LHCN-M2 (cell line): Measurements from ENCODE around the gene ZNF653. TPM values are rescaled to one million over a fixed set of nuclear protein-coding genes. Genes with fewer than 3 reads are reported as not detected.
A peak's percentile ranks its signal among the peaks of the same experiment; 100 is the strongest.
"Not testable (repeated sequence)": the region's sequence is repeated elsewhere in the genome, so short reads cannot be mapped to it uniquely, and the experiment has no call there.

ENCODE experiments used
- DNase-seq: peaks from one replicate; pipeline ENCODE4 v3.0.0-alpha.2; 2012; ENCODE audit warnings: low read depth
- total RNA-seq: library from RNA; depleted of rRNA; stranded (reverse); fragments of >200 nt; gene quantifications from 2 replicates; pipeline ENCODE4 v1.2.3, GENCODE V29; 2014

ZNF653 gene
- total RNA-seq, 1 experiment from 2014 or later, result 7.3 TPM

DNA sequence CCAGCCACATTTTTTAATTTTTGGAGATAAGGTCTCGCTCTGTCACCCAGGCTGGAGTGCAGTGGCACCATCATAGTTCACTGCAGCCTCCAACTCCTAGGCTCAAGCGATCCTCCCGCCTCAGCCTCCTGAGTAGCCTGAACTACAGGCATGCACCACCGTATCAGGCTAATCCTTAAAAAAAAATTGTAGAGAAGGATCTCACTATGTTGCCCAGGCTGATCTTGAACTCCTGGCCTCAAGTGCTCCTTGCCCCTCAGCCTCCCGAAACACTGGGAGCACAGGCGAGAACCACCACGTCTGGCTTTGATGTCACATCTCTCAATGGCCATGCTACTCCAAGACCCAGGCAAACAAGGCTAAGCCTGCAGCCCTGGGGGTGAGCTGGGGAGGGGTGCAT, 49.0 kb downstream of the ZNF653 start:
- no peak for DNase-seq

DNA sequence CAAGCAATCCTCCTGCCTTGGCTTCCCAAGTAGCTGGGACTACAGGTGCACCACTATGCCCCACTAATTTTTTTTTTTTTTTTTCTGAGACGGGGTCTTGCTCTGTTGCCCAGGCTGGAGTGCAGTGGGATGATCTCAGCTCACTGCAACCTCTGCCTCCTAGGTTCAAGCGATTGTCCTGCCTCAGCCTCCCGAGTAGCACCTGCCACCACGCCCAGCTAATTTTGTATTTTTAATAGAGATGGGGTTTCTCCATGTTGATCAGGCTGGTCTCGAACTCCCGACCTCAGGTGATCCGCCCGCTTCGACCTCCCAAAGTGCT, 50.4 kb downstream of the ZNF653 start:
- not testable (repeated sequence) for DNase-seq

DNA sequence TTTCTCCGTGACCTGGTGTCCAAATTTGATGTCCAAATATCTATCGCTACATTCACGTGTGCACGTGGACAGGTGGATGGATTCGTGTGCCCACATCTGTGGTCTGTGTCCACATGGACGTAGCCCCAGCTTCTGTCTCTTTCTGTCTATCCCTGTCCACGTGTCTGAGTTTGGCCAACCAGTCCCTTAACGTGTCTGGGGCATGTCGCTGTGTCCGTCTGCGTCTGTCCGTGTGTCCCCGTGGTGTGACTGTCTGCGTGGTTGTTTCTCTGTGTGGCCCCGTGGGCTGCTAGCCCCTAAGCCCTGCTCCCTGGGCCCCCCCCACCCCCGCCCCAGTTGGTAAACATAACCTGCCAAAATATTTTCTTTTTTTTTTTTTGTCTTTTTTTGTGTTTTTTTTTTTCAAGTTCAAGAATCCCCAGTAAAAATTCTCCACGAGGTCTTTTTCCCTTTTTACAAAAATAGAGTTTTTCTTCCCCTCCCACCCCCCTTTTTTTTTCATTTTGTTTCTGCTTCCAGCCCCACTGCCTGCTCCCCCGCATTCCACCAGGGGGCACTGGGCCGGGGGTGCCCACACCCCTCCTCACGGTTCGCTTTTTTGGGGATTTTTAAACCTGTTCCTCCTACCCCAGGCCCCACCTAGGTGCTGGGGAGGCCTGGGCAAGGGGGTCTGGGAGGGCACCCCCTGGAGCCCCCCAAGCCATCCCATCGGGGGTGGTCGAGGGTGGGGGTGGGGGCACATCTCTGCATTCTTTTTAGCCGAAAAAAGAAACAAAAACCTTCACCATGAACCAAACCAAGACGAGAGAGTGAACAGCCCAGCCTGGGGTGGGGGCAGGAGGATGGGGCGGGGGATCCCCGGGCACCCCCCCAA, 51.9 kb downstream of the ZNF653 start:
- DNase-seq, result no peak

DNA sequence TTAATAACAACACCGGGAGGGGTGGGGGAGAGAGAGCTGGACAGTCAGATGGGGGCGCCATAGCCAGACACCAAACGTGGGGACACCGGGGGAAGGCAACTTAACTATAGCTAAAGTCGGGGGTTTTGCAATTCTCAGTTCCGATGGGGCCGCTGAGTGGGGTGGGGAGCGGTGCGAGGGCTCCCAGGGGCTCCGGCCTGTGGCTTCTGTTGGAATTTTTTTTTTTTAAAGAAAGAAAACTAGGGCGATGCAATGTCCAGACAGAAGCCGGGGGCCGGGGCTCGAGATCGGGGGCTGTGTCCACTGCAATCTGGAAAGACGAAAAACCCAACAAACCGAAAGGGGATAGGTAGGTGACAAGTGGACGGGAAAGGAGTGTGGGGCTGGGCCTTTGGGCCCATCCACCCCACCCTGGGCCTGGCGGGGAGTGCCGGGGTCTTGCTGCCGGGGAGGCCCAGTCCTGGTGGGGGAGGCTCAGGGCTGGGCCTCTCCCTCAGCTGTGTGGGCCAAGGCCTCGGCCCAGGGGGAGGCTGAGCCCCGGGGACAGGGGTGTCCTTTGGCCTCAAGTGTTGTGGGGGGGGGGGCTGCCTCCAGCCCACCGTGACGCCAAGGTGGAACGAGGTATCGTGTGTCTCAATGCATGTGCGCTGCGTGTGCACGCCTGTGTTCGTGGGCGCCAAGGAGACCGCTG, 52.9 kb downstream of the ZNF653 start:
- DNase-seq, result no peak

DNA sequence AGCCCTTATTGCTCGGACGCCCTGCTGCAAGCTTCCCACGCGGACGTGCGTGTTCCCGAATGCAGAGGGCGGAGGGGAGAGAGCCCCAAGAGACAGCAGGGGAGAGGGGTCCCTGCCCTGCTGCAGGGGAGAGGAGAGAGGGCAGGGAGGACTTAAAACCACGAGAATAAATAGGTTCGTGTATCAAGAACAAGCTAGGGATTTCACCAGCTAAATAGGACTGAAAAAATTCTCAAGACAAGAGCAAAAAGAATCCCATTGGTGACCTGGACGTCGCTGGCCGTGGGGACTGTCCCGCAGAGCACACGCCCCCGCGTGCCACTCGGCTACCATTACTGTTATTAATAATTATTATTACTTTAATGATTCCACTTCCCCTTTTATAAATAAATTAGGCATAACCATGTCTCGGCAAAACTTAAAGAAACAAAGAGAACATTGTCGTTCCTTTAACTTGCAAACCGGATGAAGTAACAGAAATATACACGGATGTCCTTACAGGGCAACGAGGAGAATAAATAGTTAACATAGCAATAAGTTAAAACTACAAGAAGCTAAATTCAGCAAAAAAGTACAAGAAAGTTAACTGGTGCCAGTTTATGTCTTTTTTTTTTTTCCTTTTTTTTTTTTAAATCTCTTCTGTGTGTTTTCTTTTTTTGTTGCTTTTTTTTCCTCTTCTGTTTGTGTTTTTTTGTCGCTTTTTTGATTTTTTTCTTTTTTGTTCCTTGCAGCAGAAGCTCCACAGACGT, 53.6 kb downstream of the ZNF653 start:
- no peak for DNase-seq

DNA sequence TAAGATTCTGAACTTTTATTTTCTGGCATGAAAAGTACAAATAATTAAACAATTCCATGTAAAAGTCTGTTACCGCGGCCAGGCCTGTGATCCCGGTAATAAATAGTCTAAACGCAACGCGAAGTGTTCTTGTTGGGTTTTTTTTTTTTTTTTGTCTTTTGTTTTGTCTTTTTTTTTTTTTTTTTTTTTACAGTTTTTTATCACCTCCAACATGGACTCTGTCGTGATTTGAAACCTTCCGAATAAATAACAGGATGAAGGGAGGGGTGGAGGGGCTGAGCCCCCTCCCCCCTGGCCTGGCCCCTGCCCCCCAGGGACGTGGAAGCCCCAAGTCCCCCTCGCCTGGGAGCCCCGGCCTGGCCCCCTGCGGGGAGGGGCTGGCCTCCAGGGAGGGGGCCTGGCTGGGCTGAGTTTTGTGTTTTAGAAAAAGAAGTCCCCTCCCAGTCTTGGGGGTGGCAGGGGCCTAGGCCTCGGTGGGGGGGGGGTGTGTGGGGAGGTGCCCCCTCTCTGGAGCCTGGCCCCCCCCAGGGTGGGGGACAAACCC, 54.2 kb downstream of the ZNF653 start:
- DNase-seq, result no peak

DNA sequence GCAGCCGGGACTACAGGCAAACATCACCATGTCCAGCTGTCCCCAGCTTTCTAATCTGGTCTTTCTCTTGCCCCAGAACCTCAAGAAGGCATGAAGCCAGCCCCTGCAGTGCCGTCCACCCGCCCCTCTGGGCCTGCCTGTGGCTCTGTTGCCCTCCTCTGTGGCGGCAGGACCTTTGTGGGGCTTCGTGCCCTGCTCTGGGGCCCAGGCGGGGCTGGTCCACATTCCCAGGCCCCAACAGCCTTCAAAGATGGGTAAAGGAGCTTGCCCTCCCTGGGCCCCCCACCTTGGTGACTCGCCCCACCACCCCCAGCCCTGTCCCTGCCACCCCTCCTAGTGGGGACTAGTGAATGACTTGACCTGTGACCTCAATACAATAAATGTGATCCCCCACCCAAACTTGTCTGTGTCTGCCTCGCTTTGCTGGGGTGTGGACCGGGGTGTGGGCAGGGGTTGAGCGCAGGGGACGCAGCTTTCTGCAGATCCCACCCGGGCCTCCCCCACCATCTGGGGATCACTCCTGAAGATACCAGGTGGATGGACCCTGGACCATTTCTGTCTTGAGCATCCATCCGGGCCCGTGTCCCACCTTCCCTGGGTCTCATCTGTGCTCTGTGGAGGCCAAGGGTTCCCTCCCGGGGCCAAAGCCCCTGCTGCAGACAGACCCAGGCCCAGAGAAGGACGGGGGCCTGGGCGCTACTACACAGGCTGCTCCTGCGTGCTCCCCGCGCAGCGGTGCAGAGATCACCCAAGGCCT, 54.9 kb downstream of the ZNF653 start:
- DNase-seq, result no peak

DNA sequence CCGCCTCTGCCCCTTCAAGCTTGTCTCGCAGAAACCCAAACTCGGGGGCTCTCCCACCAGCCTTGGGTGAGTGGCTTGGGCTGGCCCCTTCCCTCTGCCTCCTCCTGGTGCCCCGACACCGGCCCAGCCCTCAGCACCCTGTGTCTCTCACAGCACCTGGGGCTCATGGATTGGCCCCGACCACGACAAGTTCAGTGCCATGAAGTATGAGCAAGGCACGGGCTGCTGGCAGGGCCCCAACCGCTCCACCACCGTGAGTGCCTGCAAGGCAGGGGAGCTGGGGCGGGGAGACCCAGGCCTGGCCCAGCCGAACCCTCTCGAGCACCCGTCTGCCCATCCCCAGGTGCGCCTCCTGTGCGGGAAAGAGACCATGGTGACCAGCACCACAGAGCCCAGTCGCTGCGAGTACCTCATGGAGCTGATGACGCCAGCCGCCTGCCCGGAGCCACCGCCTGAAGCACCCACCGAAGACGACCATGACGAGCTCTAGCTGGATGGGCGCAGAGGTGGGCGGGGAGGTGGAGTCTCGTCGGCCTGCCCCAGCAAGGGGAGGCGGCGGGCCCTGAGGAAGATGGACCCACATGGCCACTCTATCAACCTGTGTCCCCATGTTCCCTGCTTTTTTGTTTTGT, 56.6 kb downstream of the ZNF653 start:
- DNase-seq, result no peak

DNA sequence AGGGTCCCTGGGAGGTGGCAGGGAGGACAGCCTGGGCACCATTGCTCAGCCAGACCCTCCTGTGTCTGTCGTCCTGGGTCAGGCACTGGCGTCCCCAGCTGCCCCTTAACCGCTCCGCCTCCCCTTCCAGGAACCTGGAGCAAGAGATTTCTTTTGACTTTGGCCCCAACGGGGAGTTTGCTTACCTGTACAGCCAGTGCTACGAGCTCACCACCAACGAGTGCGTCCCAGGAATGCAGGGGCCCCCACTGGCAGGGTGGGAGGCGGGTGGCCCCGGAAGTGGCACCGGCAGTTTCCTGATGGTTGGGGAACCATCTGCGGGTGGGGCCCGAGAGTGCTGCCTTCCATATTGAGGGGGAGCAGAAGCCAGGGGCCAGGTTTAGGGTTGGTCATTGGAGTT, 57.2 kb downstream of the ZNF653 start:
- DNase-seq, result no peak

DNA sequence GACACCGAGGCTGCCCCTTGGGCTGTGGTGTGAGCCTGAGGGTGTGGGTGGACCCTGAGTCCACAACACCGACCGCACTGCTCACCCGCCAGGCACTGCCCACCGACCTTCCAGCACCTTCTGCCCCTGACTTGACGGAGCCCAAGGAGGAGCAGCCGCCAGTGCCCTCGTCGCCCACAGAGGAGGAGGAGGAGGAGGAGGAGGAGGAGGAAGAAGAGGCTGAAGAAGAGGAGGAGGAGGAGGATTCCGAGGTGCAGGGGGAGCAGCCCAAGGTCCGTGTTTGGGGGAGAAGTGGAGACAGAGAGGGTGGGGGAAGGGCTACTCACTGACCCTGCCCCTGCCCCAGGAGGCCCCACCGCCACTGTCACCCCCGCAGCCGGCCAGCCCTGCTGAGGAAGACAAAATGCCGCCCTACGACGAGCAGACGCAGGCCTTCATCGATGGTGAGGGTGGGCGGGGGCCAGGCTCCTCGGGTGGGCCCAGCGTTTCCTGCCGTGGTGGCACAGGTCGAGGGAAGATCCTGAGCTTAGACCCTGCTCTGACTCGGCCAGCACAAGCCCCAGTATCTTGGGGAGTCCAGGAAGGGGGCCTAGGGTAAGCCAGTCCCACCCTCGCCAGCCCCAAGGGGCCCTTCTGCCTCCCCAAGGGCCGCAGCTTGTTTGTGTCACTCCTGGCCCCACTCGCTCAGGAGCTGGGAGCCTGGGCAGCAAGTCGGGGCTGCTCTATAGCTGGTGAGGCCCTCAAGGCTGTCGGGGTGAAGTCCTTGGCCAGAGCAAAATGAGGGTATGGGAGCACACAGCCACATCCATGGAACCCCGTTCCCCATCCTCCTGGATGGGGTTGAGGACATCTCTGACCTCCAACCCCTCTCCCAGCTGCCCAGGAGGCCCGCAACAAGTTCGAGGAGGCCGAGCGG, 58.0 kb downstream of the ZNF653 start:
- DNase-seq, result no peak

DNA sequence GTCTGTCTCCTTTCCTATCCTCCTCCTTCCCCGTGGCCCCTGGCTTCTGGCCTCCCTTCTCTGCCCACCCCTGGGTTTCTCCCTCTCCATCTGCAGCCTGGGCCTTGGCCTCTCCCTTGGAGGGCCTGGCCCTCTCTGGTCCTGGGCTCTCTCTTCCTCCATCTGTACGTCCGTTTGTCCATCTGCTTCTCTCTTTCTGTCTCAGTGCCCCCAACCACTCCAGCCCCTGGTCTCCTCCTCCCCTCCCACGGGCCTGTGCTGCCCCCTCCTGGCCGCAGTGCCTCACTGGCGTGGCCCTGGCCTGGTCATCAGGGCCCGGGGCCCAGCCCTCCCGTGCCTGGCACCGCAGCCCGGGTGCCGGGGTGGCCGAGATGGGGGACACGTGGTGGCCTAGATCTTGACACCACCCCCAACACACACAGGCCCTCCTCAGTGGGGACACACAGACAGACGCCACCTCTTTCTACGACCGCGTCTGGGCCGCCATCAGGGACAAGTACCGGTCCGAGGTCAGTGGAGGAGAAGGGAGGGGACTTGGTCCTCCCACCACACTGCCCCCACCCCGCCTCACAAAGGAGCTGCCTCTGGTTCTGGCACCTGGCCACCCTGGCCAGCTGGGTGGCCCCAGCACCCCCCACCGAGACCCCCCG, 58.9 kb downstream of the ZNF653 start:
- DNase-seq, result no peak

DNA sequence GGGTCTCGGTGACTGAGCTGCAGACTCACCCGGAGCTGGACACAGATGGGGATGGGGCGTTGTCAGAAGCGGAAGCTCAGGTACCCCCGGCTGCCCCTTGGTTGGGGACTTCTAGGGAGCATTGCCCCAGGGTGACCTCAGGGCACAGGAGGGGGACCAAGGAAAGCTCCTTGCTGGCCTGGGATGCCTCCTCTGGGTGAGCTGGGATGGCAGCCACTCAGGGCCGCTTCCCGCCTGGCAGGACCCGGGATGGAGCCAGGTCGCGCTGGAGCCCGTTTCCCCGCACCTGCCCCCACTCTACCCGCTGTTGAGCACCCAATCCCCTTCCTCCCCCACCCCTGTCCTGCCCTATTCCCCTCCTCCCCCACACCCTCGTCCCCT, 59.4 kb downstream of the ZNF653 start:
- DNase-seq, result no peak

DNA sequence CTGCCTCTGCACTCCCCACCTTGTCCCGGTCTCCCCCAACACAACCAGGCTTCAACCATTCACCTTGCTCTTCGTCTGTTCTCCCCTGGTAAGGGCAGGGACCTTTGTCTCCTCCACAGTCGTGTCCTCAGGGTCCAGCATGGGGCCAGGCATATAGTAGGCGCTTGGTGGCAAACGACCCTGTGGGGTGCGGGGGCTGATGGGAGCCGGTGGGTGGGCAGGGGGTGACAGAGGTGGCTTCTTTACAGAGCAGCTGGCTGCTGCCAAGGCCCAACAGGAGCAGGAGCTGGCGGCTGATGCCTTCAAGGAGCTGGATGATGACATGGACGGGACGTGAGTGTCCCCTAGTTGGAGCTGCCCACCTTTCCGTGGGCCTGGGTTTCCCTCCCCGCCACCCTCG, 60.5 kb downstream of the ZNF653 start:
- DNase-seq, result no peak

DNA sequence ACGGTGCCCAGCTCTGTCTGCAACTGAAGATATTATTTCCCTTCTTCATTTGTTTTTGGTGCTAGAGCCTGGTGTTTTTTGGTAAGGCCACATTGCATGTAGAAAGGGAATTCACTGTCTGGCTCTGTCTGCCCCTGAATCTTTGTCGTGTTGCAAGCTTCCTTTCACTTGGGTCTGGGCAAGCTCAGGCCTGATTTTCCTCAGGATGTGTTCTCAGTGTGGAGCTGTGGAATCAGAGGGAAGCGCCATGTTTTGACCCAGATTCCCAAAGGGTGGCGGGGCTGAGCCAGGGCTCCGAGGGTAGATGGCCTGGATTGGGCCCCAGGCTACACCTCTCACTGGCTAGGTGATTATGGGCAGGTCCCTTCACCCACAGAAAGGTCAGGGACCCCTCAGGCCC, 61.6 kb downstream of the ZNF653 start:
- no peak for DNase-seq

DNA sequence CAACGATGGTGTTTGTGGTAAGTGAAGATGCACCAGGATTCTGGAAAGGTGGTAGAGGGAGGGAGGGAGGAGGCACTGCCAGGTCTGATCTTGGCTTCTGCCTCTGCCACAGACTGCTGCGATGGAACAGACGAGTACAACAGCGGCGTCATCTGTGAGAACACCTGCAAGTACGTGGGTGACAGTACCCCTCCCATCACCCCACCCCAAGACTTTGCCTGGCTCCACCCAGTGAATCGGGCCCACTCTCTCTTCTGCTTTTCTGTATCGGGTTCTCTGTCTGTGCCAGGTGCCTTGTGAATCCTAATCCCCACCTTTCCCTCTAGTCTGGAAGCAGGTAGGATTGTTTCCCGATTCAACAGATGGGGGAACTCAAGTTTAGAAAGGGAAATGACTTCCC, 67.7 kb downstream of the ZNF653 start:
- DNase-seq, result no peak

DNA sequence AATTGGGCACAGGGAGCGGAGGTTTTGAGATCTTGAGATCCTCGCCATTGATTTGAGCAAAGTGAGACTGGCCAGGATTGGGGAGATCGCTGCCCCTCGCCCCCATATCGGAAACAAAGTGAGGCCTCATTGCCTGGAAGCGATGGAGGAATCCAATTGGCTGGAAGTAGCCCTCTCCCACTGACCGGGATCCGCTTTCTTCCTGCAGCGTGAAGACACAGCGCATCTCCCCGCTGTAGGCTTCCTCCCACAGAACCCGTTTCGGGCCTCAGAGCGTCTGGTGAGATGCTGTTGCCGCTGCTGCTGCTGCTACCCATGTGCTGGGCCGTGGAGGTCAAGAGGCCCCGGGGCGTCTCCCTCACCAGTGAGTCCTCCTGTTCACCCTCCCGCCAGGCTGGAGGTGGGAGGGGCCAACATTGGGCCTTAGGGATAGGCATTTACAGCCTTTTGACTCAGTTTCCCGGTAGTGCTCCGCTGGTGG, 69.8 kb downstream of the ZNF653 start:
- DNase-seq, result peak; percentile 30

DNA sequence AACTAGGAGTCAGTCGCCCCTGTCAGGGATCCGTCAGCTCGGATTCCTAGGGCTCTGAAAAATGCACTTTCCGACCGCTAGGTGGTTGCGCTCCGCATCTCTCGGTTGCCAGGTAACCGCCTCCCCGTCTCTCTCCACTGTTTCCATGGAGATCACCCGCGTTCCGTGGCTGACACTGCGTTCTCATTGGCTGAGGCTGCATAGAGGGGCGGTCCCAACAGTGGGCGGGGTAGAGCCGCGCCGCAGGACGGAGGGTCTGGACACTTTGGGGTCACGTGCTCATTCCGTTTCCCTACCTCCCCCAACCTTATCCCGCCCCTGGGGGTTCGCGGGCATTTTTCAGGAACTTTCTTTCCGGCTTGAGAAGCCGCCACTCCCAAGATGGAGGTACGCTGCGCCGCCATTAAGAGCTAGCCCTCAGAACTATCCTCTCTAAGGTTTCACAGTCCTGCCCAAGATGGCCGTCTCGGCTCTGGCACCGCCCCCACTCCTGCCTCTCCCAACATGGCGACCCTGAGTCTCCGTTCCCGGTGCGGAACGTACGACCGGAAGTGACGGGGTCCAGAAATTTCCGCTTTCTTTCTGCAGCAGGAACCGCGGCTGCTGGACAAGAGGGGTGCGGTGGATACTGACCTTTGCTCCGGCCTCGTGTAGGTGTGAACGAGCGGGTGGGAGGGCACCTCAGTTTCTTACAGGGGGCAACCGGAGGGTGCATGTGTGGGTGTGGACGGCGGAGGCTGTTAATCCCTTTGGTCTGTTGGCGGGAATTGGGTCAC, 70.4 kb downstream of the ZNF653 start, which contains the start of the genes ODAD3 and PRKCSH:
ODAD3 (minus strand) TSS at position 65 of the 776 bp plus-strand sequence. CDS start 105 bp downstream, outside the sequence.
PRKCSH (plus strand) TSS at position 579 of the 776 bp plus-strand sequence. CDS start 483 bp downstream, outside the sequence.
- peak; percentile 100 for DNase-seq

DNA sequence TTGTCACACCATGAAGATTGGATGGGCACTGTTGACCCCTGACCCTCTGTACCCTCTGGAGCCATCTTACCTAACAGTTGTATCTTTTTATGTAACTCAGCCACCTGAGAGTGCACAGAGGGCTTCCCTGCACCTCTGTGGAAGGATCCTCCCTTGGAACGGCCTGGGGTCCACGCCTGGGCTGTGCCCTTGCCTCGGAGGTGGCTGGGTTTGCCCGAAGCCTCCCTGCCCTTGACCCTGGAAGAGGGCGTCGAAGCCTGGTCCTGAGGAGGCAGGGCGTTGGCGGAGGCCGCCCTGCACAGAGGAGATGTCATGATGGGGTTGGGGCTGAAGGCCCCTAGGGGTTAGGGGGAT, 71.0 kb downstream of the ZNF653 start:
- no peak for DNase-seq
